Loucy (cell line): ENCODE data around the gene XXYLT1.

ENCODE experiments used
- H2AFZ ChIP-seq: fragments of 200-600 bp; sonication (generic); 2 replicates; pipeline ENCODE4 v1.6.0; 2016; ENCODE audit warnings: antibody characterized with exemption, mild to moderate bottlenecking, low read length, moderate library complexity
- H3F3A ChIP-seq: fragments of 200-600 bp; 2 replicates; pipeline ENCODE4 v1.6.0; 2016; ENCODE audit warnings: antibody characterized with exemption, low read depth, mild to moderate bottlenecking
- H3K27me3 ChIP-seq: fragments of 200-600 bp; sonication (generic); 2 replicates; pipeline ENCODE4 v1.6.1; 2014; ENCODE audit warnings: low read length, mild to moderate bottlenecking; ENCODE audit not compliant: insufficient read depth, poor library complexity, severe bottlenecking
- H3K36me3 ChIP-seq: fragments of 200-600 bp; sonication (generic); 2 replicates; pipeline ENCODE4 v1.6.1; 2016; ENCODE audit warnings: low read length; ENCODE audit not compliant: insufficient read depth
- H3K4me1 ChIP-seq: fragments of 200-600 bp; sonication (generic); 2 replicates; pipeline ENCODE4 v1.5.1; 2014; ENCODE audit warnings: low read length, mild to moderate bottlenecking; ENCODE audit not compliant: insufficient read depth, poor library complexity, severe bottlenecking
- H3K4me2 ChIP-seq: fragments of 200-600 bp; sonication (generic); 2 replicates; pipeline ENCODE4 v1.6.0; 2014; ENCODE audit warnings: antibody characterized with exemption, low read length, low read depth, mild to moderate bottlenecking; ENCODE audit not compliant: poor library complexity, severe bottlenecking
- H3K4me3 ChIP-seq: fragments of 200-600 bp; sonication (generic); 2 replicates; pipeline ENCODE4 v1.5.1; 2014; ENCODE audit warnings: low read length, mild to moderate bottlenecking, mixed read lengths; ENCODE audit not compliant: poor library complexity, severe bottlenecking
- H3K79me2 ChIP-seq: fragments of 200-600 bp; sonication (generic); 2 replicates; pipeline ENCODE4 v1.6.1; 2014; ENCODE audit warnings: low read length; ENCODE audit not compliant: insufficient read depth
- H3K9ac ChIP-seq: fragments of 200-600 bp; sonication (generic); 2 replicates; pipeline ENCODE4 v1.6.0; 2014; ENCODE audit warnings: mild to moderate bottlenecking, low read depth, low read length, moderate library complexity; ENCODE audit not compliant: poor library complexity, severe bottlenecking
- H3K9me2 ChIP-seq: fragments of 200-600 bp; sonication (generic); replicated peaks from 2 replicates; pipeline ENCODE4 v1.6.1; 2016; ENCODE audit warnings: low read depth, low read length, mixed read lengths
- H3K9me3 ChIP-seq: fragments of 200-600 bp; sonication (generic); 2 replicates; pipeline ENCODE4 v1.6.1; 2014; ENCODE audit warnings: mild to moderate bottlenecking, antibody characterized with exemption, low read length, low read depth; ENCODE audit not compliant: insufficient read depth
- H4K20me1 ChIP-seq: fragments of 200-600 bp; sonication (generic); 2 replicates; pipeline ENCODE4 v1.6.0; 2014; ENCODE audit warnings: antibody characterized with exemption, low read length, mild to moderate bottlenecking; ENCODE audit not compliant: insufficient read depth, poor library complexity, severe bottlenecking
- CTCF ChIP-seq: fragments of 200-600 bp; sonication (generic); conservative IDR thresholded peaks from 2 replicates; pipeline ENCODE4 v1.5.1; 2014; ENCODE audit warnings: mild to moderate bottlenecking, antibody characterized with exemption, low read length
- EZH2phosphoT487 ChIP-seq: fragments of 200-600 bp; IDR thresholded peaks from 2 replicates; pipeline ENCODE4 v1.6.1; 2018; ENCODE audit warnings: antibody characterized with exemption, mild to moderate bottlenecking, moderate library complexity, borderline replicate concordance

The XXYLT1 gene

DNA sequence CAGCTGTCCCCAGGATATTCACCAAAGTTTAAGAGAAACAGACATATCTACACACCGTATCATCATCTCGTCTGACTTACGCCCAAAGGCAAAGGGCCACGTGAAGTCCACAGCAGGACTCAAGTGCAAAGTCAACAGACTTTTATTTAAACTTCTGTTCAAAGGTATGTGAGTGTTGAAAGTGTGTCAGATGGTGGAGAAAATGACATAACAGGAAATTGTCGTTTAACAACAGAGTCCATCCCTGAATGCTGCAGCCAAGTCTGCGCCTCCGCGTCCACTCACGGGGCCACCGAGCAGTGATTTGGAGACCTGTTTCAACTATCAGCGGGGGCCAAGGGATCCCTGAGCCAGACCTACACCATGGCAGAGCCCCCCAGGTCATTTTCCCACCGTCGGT, 165.6 kb downstream of the XXYLT1 start:
- Histone ChIP-seq H3K4me2 (no peak overlapping the region), H3K4me3 (no peak overlapping the region), H4K20me1 (no peaks in the 10 kb centered on the region), H3K9ac (no peak overlapping the region), H2AFZ (no peak overlapping the region), H3K36me3 (peaks cover 24% of the 10 kb centered on the region; the same call in 1 of the 2 replicates), H3K27me3 (no peaks in the 10 kb centered on the region), H3K9me2 (no peaks in the 10 kb centered on the region), H3F3A (no peaks in the 10 kb centered on the region), H3K79me2 (peaks cover 53% of the 10 kb centered on the region), H3K9me3 (no peaks in the 10 kb centered on the region), H3K4me1 (peaks cover 36% of the 10 kb centered on the region)
- TF ChIP-seq EZH2phosphoT487 (no peak), CTCF (no peak)

DNA sequence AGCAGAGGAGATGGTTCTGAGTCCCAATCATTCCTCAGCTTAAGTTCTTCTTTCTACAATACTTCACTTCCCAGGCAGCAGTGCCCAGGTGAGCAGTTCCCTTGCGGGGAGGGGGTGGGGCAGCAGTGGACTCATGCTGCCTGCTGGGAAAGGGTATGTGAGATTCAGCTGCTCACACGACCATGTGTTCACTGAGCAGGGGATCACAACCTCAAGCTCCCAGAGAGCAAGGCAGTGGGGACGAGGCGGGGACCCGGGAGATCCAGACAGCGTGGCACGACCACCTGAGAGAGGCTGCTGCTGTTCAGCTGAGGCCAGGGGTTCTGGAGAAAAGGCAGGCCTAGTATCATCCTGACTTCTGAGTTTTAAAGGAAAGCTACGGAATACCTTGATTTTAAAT, 166.6 kb downstream of the XXYLT1 start:
- H3K4me1 ChIP-seq, result peaks cover 36% of the 10 kb centered on the region
- H3K9me2 ChIP-seq, result no peaks in the 10 kb centered on the region
- H3K4me2 ChIP-seq, result no peak overlapping the region
- H3K27me3 ChIP-seq, result no peaks in the 10 kb centered on the region
- no peaks in the 10 kb centered on the region for H3K9me3 ChIP-seq
- H3K9ac ChIP-seq, result no peak overlapping the region
- no peak overlapping the region for H2AFZ ChIP-seq
- H3K36me3 ChIP-seq, result peaks cover 19% of the 10 kb centered on the region; the same call in 1 of the 2 replicates
- no peaks in the 10 kb centered on the region for H3F3A ChIP-seq
- no peak for TF ChIP-seq CTCF
- TF ChIP-seq EZH2phosphoT487, result no peak
- no peaks in the 10 kb centered on the region for H4K20me1 ChIP-seq
- H3K79me2 ChIP-seq, result peaks cover 57% of the 10 kb centered on the region
- H3K4me3 ChIP-seq, result no peak overlapping the region

GRCh38 chr3:195103623-195104022, 167.3 kb downstream of the XXYLT1 start:
- Histone ChIP-seq H3K4me2 (no peak overlapping the region), H3K4me3 (no peak overlapping the region), H3K79me2 (peaks cover 59% of the 10 kb centered on the region), H4K20me1 (no peaks in the 10 kb centered on the region), H3K27me3 (no peaks in the 10 kb centered on the region), H3K4me1 (peaks cover 36% of the 10 kb centered on the region), H3K9ac (no peak overlapping the region), H2AFZ (no peak overlapping the region), H3K36me3 (peaks cover 13% of the 10 kb centered on the region; the same call in 1 of the 2 replicates), H3K9me2 (no peaks in the 10 kb centered on the region), H3F3A (no peaks in the 10 kb centered on the region), H3K9me3 (no peaks in the 10 kb centered on the region)
- TF ChIP-seq EZH2phosphoT487, result no peak
- TF ChIP-seq CTCF, result no peak
